Caco-2 (cell line): Measurements from ENCODE around the gene CDH19. TPM values are rescaled to one million over a fixed set of nuclear protein-coding genes. Genes with fewer than 3 reads are reported as not detected.

Source experiments
- BruUV-seq: library from RNA; stranded (reverse); fragments of 400-500 nt; replicated peaks from 2 replicates; lab custom pipeline; 2021; lab: Mats Ljungman, UMichigan
- CTCF ChIA-PET: fragments of 300-600 bp; sonication (Branson Sonifier 250); formaldehyde crosslinking; loops from one replicate; lab custom pipeline; 2022; ENCODE audit warnings: antibody characterized with exemption; lab: Charles Lee
- POLR2A ChIA-PET: fragments of 300-600 bp; sonication (Branson Sonifier 250); formaldehyde crosslinking; loops from one replicate; lab custom pipeline; 2022; ENCODE audit warnings: antibody characterized with exemption; lab: Charles Lee
- DNase-seq, 2 experiments: peaks; one replicate each; pipeline versions ENCODE4 v3.0.0 to v3.0.0-alpha.2; 2020 to 2022
- H3K27me3 ChIP-seq: replicated peaks from 2 replicates; pipeline ENCODE4 v1.6.0; 2011; ENCODE audit warnings: low read length; ENCODE audit not compliant: control insufficient read depth, insufficient read depth
- H3K36me3 ChIP-seq: 2 replicates; pipeline ENCODE4 v1.5.1; 2011; ENCODE audit warnings: low read length; ENCODE audit not compliant: control insufficient read depth, insufficient read depth
- H3K4me1 ChIP-seq: fragments of 250-450 bp; sonication (Bioruptor Pico); 2 replicates; pipeline ENCODE4 v1.5.1; 2020; ENCODE audit warnings: mild to moderate bottlenecking
- H3K4me3 ChIP-seq: 2 replicates; pipeline ENCODE4 v1.5.1; 2011; ENCODE audit warnings: low read depth, mild to moderate bottlenecking, control low read depth, low read length
- H3K9me3 ChIP-seq: fragments of 250-450 bp; sonication (Bioruptor Pico); 2 replicates; pipeline ENCODE4 v1.5.1; 2020; ENCODE audit warnings: mild to moderate bottlenecking, moderate library complexity
- H3K27ac Mint-ChIP-seq: one replicate; pipeline ENCODE4 v1.8.0; 2022; ENCODE audit warnings: mixed read lengths; ENCODE audit not compliant: unreplicated experiment
- H3K27me3 Mint-ChIP-seq: one replicate; pipeline ENCODE4 v1.8.0; 2022; ENCODE audit warnings: mixed read lengths; ENCODE audit not compliant: insufficient read depth, unreplicated experiment
- H3K36me3 Mint-ChIP-seq: one replicate; pipeline ENCODE4 v1.8.0; 2022; ENCODE audit warnings: mild to moderate bottlenecking, mixed read lengths; ENCODE audit not compliant: insufficient read depth, unreplicated experiment
- H3K4me1 Mint-ChIP-seq: one replicate; pipeline ENCODE4 v1.8.0; 2022; ENCODE audit warnings: low read depth, mixed read lengths; ENCODE audit not compliant: unreplicated experiment
- H3K4me3 Mint-ChIP-seq: one replicate; pipeline ENCODE4 v1.8.0; 2022; ENCODE audit warnings: mild to moderate bottlenecking, moderate library complexity, mixed read lengths; ENCODE audit not compliant: unreplicated experiment
- H3K9me3 Mint-ChIP-seq: one replicate; pipeline ENCODE4 v1.8.0; 2022; ENCODE audit warnings: mixed read lengths; ENCODE audit not compliant: unreplicated experiment
- intact Hi-C: fragments of 100-400 bp; cut with micrococcal nuclease; formaldehyde crosslinking; loops from one replicate; pipeline ENCODE4 v1.10.0; 2022; ENCODE audit not compliant: unreplicated experiment
- total RNA-seq: library from RNA; stranded (reverse); gene quantifications from 2 replicates; pipeline ENCODE4 v1.2.3, GENCODE V29; 2022
- TF ChIP-seq, protein P1 (sequence below), 2 experiments: fragments of 200-600 bp in 1 of 2; IDR thresholded peaks; 1 replicate in 1 of 2; 2 replicates in 1 of 2; pipeline versions ENCODE4 v1.5.1 to v1.8.0; 2011 to 2022; ENCODE audit warnings: antibody characterized with exemption in 1 of 2, control low read depth in 1 of 2, inconsistent platforms in 1 of 2, low read depth in 1 of 2, low read length in 1 of 2, mild to moderate bottlenecking in 1 of 2, moderate library complexity in 1 of 2; ENCODE audit not compliant: insufficient read depth in 1 of 2, severe bottlenecking in 1 of 2, unreplicated experiment in 1 of 2

CDH19 gene
- total RNA-seq, 1 experiment from 2014 or later: not detected

DNA sequence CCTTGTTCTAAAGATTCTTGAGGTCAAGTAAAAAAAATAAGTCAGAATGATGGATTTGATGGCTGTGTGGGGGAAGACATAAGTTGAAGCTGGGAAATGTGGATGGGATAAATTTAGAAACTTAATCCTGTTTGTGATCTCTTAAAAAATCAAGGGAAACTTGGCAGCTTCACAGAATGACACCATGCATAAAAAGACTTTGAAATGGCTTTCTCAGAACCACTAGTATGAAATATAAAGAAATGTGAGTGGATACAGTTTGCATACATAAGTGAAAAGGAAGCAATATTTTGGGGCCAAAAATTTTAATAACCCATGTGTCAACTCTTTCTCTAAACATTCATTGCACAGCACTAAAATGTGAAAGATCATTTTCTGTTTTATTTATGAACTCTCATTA is 21.7 kb downstream of the CDH19 start:
- Mint-ChIP-seq H3K9me3 (no peaks in the 10 kb centered on the region), H3K4me3 (no peak overlapping the region), H3K36me3 (no peaks in the 10 kb centered on the region), H3K4me1 (no peaks in the 10 kb centered on the region), H3K27me3 (no peaks in the 10 kb centered on the region), H3K27ac (no peak overlapping the region)
- Histone ChIP-seq H3K27me3 (no peaks in the 10 kb centered on the region), H3K36me3 (no peaks in the 10 kb centered on the region), H3K4me1 (no peaks in the 10 kb centered on the region), H3K9me3 (no peaks in the 10 kb centered on the region), H3K4me3 (no peak overlapping the region)
- no TSS peak for BruUV-seq
- TF ChIP-seq, protein P1, sequence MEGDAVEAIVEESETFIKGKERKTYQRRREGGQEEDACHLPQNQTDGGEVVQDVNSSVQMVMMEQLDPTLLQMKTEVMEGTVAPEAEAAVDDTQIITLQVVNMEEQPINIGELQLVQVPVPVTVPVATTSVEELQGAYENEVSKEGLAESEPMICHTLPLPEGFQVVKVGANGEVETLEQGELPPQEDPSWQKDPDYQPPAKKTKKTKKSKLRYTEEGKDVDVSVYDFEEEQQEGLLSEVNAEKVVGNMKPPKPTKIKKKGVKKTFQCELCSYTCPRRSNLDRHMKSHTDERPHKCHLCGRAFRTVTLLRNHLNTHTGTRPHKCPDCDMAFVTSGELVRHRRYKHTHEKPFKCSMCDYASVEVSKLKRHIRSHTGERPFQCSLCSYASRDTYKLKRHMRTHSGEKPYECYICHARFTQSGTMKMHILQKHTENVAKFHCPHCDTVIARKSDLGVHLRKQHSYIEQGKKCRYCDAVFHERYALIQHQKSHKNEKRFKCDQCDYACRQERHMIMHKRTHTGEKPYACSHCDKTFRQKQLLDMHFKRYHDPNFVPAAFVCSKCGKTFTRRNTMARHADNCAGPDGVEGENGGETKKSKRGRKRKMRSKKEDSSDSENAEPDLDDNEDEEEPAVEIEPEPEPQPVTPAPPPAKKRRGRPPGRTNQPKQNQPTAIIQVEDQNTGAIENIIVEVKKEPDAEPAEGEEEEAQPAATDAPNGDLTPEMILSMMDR (IDR thresholded peaks at IDR 0.05; ENCODE audit: insufficient read depth in 1 of 2, low read depth in 1 of 2, low read length in 1 of 2, severe bottlenecking in 1 of 2, unreplicated experiment in 1 of 2): no peak
- ChIA-PET POLR2A (no interaction called here), CTCF (no interaction called here)
- intact Hi-C loops: no loop called here
- no peak for DNase-seq

DNA sequence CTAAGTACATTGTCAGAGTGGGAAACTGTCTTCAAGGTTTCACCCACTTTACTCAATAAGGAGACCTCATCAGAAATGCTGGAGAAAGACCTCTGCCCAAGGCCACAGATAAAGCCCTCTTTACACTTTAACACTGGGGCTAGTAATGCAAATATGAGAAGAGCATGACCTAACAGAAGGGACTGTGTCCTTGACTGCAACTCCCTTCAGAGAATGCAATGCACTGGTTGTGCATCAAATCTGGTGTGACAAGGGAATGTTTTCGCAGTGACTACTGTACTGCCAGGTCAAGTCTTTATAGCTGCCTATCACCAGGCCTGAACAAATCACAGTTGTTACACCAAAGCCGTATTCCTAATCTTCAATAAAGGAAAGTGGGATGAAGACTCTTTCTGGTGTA is 28.6 kb downstream of the CDH19 start:
- no peaks in the 10 kb centered on the region for H3K4me1 Mint-ChIP-seq
- no TSS peak for BruUV-seq
- H3K36me3 Mint-ChIP-seq: no peaks in the 10 kb centered on the region
- no peaks in the 10 kb centered on the region for H3K9me3 ChIP-seq
- no peak for DNase-seq
- H3K4me3 Mint-ChIP-seq: no peak overlapping the region
- no peaks in the 10 kb centered on the region for H3K4me1 ChIP-seq
- no peak overlapping the region for H3K27ac Mint-ChIP-seq
- H3K36me3 ChIP-seq: no peaks in the 10 kb centered on the region
- H3K27me3 Mint-ChIP-seq: no peaks in the 10 kb centered on the region
- H3K9me3 Mint-ChIP-seq: no peaks in the 10 kb centered on the region
- TF ChIP-seq, protein P1 (IDR thresholded peaks at IDR 0.05; ENCODE audit: insufficient read depth in 1 of 2, low read depth in 1 of 2, low read length in 1 of 2, severe bottlenecking in 1 of 2, unreplicated experiment in 1 of 2): no peak
- CTCF ChIA-PET: no interaction called here
- POLR2A ChIA-PET: no interaction called here
- H3K4me3 ChIP-seq: no peak overlapping the region
- intact Hi-C loops: no loop called here
- no peaks in the 10 kb centered on the region for H3K27me3 ChIP-seq

DNA sequence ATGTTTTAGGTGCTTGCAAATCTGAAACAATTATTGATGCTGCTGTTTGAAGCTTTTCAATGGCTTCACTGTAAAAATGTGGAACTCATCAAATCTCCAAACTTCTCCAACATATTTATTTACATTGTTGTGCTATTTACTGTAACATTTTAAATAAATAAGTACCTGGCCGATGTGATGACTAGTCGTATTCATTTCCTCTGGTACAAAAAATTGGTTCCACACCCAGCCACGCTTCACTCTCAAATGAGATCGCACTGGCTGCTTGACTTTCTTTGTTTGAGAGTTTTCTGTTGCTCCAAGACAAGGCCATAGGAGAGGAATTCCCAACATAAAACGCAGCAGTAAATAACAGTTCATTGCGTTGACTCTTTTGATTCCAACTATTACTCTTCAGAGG is 32.0 kb downstream of the CDH19 start:
- Histone ChIP-seq H3K27me3 (no peaks in the 10 kb centered on the region), H3K36me3 (no peaks in the 10 kb centered on the region), H3K9me3 (no peaks in the 10 kb centered on the region), H3K4me1 (no peaks in the 10 kb centered on the region), H3K4me3 (no peak overlapping the region)
- no peak overlapping the region for H3K27ac Mint-ChIP-seq
- no TSS peak for BruUV-seq
- H3K36me3 Mint-ChIP-seq: no peaks in the 10 kb centered on the region
- POLR2A ChIA-PET: no interaction called here
- H3K9me3 Mint-ChIP-seq: no peaks in the 10 kb centered on the region
- TF ChIP-seq, protein P1 (IDR thresholded peaks at IDR 0.05; ENCODE audit: insufficient read depth in 1 of 2, low read depth in 1 of 2, low read length in 1 of 2, severe bottlenecking in 1 of 2, unreplicated experiment in 1 of 2): no peak
- no peaks in the 10 kb centered on the region for H3K27me3 Mint-ChIP-seq
- H3K4me3 Mint-ChIP-seq: no peak overlapping the region
- CTCF ChIA-PET: no interaction called here
- no peak for DNase-seq
- intact Hi-C loops: no loop called here
- no peaks in the 10 kb centered on the region for H3K4me1 Mint-ChIP-seq
